ENCODE results near the gene ENHO. TPM values are rescaled to one million over a fixed set of nuclear protein-coding genes. Genes with fewer than 3 reads are reported as not detected.

Gene ENHO
- total and polyA plus RNA-seq, 2 of the 8 experiments (the other 6 are each of a cell fraction or from before 2014, with no cell fraction given), result 12.2 to 49.4 TPM

DNA sequence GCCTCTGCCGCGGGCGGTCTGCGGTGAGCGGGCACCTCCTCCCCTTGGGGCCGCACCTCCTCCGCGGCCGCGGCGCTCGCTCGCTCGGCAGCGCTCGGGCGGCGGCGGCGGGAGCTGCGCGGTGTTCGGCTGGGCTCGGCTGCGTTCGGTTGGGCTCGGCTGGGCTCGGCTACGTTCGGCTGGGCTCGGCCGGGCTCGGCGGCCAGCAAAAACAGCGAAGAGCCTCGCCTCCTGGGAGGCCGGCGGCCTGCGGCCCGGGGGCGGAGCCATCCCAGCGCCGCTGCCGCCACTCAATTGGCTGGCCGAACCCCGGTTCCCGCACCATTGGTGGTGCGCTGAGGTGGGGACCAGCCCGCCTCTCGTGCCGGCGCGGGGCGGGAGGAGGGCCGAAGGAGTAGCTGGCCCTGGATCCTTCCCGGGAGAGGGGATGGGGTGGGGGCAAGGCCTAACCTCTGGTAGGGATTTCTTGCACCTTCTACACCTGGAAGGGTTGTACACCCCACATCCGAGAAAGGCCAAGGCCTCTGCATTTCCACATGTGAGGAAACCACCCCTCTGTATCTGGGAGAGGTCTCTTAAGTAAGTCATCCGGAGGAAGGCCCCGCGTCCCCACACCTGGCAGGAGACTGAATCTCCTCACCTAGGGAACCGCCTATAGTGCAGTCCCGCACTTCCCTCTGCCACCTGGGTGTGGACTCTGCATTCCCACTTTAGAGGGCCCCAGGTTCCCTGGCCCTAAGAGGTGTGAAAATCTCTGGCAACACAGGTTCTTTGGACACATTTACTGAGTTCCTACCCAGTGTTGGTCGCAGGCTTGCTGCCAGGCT, at the start of gene ENHO (continued):
- TF ChIP-seq GABPA (IDR thresholded peaks at IDR 0.05; ENCODE audit: borderline replicate concordance, insufficient read depth, low read length), result no peak
- peak; percentile 22 for TF ChIP-seq KDM4A (IDR thresholded peaks at IDR 0.05; ENCODE audit: low read depth, low read length, severe bottlenecking)
- TF ChIP-seq TEAD4 (IDR thresholded peaks at IDR 0.05; ENCODE audit: low read depth, low read length), result no peak
- no peak for TF ChIP-seq SAP30 (IDR thresholded peaks at IDR 0.05; ENCODE audit: insufficient read depth, insufficient replicate concordance, low read length)
- TF ChIP-seq ATF3 (IDR thresholded peaks at IDR 0.05; ENCODE audit: insufficient read depth, low read depth, low read length), result no peak
- TF ChIP-seq TAF1 (IDR thresholded peaks at IDR 0.05; ENCODE audit: low read depth, low read length), result 0 out of 2 replicates have a peak, but pooled peaks have one; percentile 29
